ENCODE results near the gene ANKK1.

Gene ANKK1

DNA sequence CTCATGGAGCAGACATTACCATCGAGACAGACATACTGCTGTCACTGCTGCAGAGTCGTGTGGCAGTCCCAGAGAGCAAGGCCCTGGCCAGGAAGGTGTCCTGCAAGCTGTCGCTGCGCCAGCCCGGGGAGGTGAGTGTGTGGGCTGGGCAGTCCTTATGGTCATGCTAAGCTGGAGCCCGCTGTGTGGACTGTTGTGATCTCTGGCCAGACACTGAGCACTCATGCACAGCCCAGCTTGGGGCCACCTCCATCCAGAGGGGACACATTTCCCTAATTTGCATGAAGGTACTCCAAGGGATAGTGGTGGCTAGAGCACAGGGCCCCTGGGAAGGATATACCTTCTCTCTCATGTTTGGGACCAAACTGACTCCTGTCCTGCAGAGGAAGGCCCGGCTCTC is 9.6 kb downstream of the ANKK1 start:
- H3K27me3 ChIP-seq (ENCODE audit: control insufficient read depth, insufficient read depth, low read length) = 0 out of 2 replicates have a peak, but pooled peaks cover 4% of the 10 kb centered on the region
- no peaks in the 10 kb centered on the region for H3K36me3 ChIP-seq (ENCODE audit: control insufficient read depth, insufficient read depth, low read length)
- H3K27ac ChIP-seq (ENCODE audit: low read depth, low read length) = no peak overlapping the region
- H3K4me3 ChIP-seq (ENCODE audit: low read depth, low read length) = no peak overlapping the region
- no peaks in the 10 kb centered on the region for H3K4me1 ChIP-seq (ENCODE audit: control insufficient read depth, insufficient read depth, low read length)
- H3K9me3 ChIP-seq (ENCODE audit: control insufficient read depth, insufficient read depth, low read depth, low read length) = no peaks in the 10 kb centered on the region
- H3K9ac ChIP-seq (ENCODE audit: low read length) = no peak overlapping the region

DNA sequence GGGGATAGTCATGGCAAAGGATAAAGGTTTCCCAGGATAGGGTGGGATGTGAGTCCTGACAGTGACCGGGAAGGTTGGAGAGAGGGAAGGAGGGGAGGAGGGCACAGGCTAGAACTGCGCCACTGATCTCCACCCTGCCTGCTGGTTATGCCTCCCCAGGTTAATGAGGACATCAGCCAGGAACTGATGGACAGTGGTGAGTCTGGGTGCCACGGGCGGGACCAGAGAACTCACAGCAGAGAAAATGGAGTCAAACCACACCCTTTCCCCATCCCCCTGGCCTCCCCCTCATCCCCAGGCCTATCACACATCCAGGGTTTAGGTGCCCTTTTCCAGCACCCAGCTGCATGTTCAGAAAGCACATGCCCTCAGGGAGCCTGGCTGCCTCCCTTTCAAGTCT is 10.2 kb downstream of the ANKK1 start:
- H3K9ac ChIP-seq (ENCODE audit: low read length) = no peak overlapping the region
- peaks cover 8% of the 10 kb centered on the region; the same call in 1 of the 2 replicates for H3K27me3 ChIP-seq (ENCODE audit: control insufficient read depth, insufficient read depth, low read length)
- H3K27ac ChIP-seq (ENCODE audit: low read depth, low read length) = no peak overlapping the region
- H3K36me3 ChIP-seq (ENCODE audit: control insufficient read depth, insufficient read depth, low read length) = no peaks in the 10 kb centered on the region
- H3K4me3 ChIP-seq (ENCODE audit: low read depth, low read length) = no peak overlapping the region
- H3K9me3 ChIP-seq (ENCODE audit: control insufficient read depth, insufficient read depth, low read depth, low read length) = no peaks in the 10 kb centered on the region
- H3K4me1 ChIP-seq (ENCODE audit: control insufficient read depth, insufficient read depth, low read length) = no peaks in the 10 kb centered on the region

DNA sequence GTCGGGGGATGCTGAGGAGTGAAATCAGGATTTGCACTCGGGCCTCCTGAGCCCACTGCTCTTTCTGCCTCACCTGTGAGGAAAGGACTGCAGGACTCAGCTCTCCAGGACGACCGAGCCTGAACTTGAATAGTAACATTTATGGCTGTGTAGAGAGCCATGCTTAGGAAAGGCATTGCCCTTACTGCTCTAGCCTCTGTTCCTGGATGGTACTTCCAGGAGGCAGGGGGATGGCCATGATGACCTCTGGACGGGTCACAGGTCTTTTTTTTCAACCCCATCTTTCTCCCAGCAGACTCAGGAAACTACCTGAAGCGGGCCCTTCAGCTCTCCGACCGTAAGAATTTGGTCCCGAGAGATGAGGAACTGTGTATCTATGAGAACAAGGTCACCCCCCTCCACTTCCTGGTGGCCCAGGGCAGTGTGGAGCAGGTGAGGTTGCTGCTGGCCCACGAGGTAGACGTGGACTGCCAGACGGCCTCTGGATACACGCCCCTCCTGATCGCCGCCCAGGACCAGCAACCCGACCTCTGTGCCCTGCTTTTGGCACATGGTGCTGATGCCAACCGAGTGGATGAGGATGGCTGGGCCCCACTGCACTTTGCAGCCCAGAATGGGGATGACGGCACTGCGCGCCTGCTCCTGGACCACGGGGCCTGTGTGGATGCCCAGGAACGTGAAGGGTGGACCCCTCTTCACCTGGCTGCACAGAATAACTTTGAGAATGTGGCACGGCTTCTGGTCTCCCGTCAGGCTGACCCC is 11.3 kb downstream of the ANKK1 start:
- Histone ChIP-seq H3K4me3 (ENCODE audit: low read depth, low read length) (no peak overlapping the region), H3K9me3 (ENCODE audit: control insufficient read depth, insufficient read depth, low read depth, low read length) (no peaks in the 10 kb centered on the region), H3K27ac (ENCODE audit: low read depth, low read length) (no peak overlapping the region), H3K4me1 (ENCODE audit: control insufficient read depth, insufficient read depth, low read length) (no peaks in the 10 kb centered on the region), H3K9ac (ENCODE audit: low read length) (no peak overlapping the region), H3K27me3 (ENCODE audit: control insufficient read depth, insufficient read depth, low read length) (peaks cover 9% of the 10 kb centered on the region), H3K36me3 (ENCODE audit: control insufficient read depth, insufficient read depth, low read length) (no peaks in the 10 kb centered on the region)

DNA sequence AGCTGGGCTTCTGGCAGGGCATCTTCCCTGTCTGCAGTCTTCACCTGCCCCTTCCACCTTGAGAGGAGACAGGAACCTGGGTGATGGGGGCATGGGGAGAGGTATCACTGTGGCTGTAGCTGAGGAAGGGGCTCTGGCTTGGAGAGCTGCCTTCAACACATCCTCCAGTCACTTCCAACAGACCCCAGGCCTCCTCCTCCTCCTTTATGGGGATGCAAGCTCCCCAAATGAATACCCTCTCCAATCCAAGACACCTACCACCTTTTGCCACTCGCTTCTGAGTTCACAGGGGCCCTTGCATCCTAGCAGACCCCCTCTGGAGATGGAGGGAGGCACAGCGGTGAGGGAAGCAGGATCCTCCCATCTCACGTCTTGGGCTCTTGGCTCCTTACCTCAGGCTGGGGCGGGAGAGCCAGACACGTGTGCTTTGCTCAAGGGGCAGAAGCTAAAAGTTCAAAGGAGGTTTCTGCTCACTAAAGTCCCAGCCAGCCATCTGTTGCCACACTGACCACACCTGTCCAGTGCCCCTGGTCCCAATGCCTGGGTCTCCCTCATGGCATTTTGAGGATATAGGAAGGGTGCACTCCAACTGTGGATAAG is 13.2 kb downstream of the ANKK1 start:
- Histone ChIP-seq H3K27me3 (ENCODE audit: control insufficient read depth, insufficient read depth, low read length) (peaks cover 11% of the 10 kb centered on the region), H3K27ac (ENCODE audit: low read depth, low read length) (no peak overlapping the region)

DNA sequence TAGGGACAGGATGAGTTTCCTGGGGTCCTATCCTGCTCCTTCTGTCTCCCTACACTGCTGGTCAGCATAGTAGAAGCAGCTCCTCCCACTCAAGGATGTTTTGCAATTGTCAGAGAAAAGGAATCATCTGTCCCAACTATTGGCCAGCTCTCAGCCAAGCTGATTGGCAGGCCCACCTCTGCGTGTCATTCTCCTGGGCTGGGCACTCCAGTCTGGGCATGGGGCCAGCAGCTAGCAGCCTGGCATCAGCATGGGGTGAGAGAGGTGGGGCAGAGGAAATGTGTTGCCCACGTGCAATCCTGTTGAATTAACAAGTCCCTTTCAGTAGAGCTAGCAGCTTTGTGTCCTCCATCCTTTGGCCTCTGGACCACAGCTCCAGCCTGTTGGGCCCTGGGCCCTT is 14.1 kb downstream of the ANKK1 start:
- Histone ChIP-seq H3K27me3 (ENCODE audit: control insufficient read depth, insufficient read depth, low read length) (peaks cover 11% of the 10 kb centered on the region), H3K27ac (ENCODE audit: low read depth, low read length) (no peak overlapping the region), H3K4me3 (ENCODE audit: low read depth, low read length) (no peak overlapping the region), H3K9me3 (ENCODE audit: control insufficient read depth, insufficient read depth, low read depth, low read length) (no peaks in the 10 kb centered on the region), H3K9ac (ENCODE audit: low read length) (no peak overlapping the region), H3K36me3 (ENCODE audit: control insufficient read depth, insufficient read depth, low read length) (no peaks in the 10 kb centered on the region), H3K4me1 (ENCODE audit: control insufficient read depth, insufficient read depth, low read length) (no peaks in the 10 kb centered on the region; the same call in 1 of the 2 replicates)

More for the DNA sequence above, 13.2 kb downstream of the ANKK1 start:
- Histone ChIP-seq H3K9ac (ENCODE audit: low read length) (no peak overlapping the region), H3K4me1 (ENCODE audit: control insufficient read depth, insufficient read depth, low read length) (no peaks in the 10 kb centered on the region), H3K36me3 (ENCODE audit: control insufficient read depth, insufficient read depth, low read length) (no peaks in the 10 kb centered on the region), H3K9me3 (ENCODE audit: control insufficient read depth, insufficient read depth, low read depth, low read length) (no peaks in the 10 kb centered on the region), H3K4me3 (ENCODE audit: low read depth, low read length) (no peak overlapping the region)

DNA sequence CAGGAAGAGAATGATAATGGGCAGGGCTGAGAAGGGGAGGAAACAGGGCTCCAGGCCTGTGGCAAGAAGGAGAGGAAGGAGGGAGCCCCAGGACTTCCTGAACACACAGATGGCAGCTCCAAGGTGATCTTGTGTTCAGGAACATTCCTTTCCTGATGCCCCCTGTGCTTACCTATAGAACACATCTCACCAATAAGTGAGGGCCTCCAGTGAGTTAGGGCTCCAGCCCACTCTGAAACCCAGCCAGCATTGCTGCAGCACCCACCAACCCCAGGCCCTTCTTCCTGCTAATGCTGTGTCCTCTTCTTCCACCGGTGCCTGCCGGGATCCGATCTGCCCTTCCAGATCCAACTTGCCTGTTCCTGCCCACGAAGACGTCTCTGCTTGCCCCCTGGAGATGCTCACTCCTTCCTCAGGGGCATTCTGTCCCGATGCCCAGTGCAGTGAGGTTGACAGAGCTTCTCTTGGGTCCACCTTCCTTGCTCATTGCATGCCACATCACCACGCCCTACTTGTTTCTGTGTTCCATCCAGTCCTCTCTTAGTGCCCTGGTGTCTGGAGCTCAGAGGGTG is 17.4 kb downstream of the ANKK1 start:
- Histone ChIP-seq H3K4me3 (ENCODE audit: low read depth, low read length) (no peak overlapping the region), H3K27me3 (ENCODE audit: control insufficient read depth, insufficient read depth, low read length) (peaks cover 11% of the 10 kb centered on the region), H3K4me1 (ENCODE audit: control insufficient read depth, insufficient read depth, low read length) (no peaks in the 10 kb centered on the region; the same call in 1 of the 2 replicates), H3K36me3 (ENCODE audit: control insufficient read depth, insufficient read depth, low read length) (no peaks in the 10 kb centered on the region), H3K27ac (ENCODE audit: low read depth, low read length) (no peak overlapping the region), H3K9ac (ENCODE audit: low read length) (no peak overlapping the region), H3K9me3 (ENCODE audit: control insufficient read depth, insufficient read depth, low read depth, low read length) (no peaks in the 10 kb centered on the region)

DNA sequence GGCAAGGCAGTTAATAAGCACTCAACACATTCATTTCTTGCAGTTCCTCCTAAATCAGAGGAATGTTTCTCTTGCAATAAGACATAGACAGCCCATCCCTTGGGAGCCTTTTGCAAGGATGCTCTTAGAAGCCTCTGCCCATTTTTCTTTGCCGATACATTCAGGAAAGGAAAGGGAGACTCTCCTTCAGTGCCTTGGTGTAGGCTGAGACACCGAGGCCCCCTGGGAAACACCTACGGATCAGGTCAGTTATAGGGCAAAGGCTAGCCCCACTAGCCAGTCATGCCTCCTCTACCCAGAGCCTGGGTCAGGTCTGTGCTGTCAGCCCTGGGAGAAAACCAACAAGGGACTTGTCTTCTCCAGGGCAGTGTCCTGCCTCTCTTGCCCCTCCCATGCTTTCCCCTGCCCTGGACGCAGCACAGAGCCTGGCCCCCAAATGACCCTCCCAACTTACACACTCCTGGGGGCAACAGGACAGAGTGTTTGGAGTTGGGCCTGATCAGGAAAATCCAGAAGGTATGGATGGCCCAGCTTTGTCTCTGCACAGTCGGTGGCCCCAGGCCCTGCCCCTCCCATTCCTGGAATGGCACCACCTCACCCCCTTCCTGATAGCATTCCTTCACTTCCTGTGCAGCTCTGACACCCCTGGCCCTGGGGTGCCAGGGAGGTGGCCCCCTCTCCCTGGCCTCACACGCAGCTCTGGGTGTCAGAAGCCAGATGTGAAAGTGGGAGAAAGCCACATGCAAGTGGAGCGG is 18.3 kb downstream of the ANKK1 start:
- Histone ChIP-seq H3K9me3 (ENCODE audit: control insufficient read depth, insufficient read depth, low read depth, low read length) (no peaks in the 10 kb centered on the region), H3K4me1 (ENCODE audit: control insufficient read depth, insufficient read depth, low read length) (no peaks in the 10 kb centered on the region; the same call in 1 of the 2 replicates), H3K4me3 (ENCODE audit: low read depth, low read length) (no peak overlapping the region), H3K36me3 (ENCODE audit: control insufficient read depth, insufficient read depth, low read length) (no peaks in the 10 kb centered on the region), H3K27me3 (ENCODE audit: control insufficient read depth, insufficient read depth, low read length) (peaks cover 11% of the 10 kb centered on the region), H3K27ac (ENCODE audit: low read depth, low read length) (no peak overlapping the region), H3K9ac (ENCODE audit: low read length) (no peak overlapping the region)

DNA sequence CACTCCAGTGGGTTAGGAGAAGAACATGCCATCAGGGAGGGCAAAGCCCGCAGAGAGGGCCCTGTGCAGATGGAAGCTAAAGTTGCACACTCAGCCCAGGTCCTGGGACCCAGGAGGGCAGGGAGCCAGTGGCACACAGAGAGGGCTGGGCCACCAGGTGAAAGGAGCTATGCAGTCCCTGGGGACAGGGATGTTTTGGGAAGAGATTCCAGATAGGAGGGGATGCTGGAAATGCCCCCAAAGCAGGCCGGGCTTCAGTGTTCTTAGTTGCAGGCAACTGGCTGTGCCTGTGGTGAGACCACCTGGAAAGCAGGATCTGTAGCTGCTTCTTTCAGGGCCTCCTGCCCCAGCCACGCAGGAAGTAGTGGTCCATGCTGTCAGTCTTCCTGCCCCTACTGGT is 19.6 kb downstream of the ANKK1 start:
- no peak overlapping the region for H3K4me3 ChIP-seq (ENCODE audit: low read depth, low read length)
- H3K27ac ChIP-seq (ENCODE audit: low read depth, low read length) = no peak overlapping the region
- H3K36me3 ChIP-seq (ENCODE audit: control insufficient read depth, insufficient read depth, low read length) = no peaks in the 10 kb centered on the region
- H3K27me3 ChIP-seq (ENCODE audit: control insufficient read depth, insufficient read depth, low read length) = peaks cover 11% of the 10 kb centered on the region
- H3K9me3 ChIP-seq (ENCODE audit: control insufficient read depth, insufficient read depth, low read depth, low read length) = no peaks in the 10 kb centered on the region
- H3K9ac ChIP-seq (ENCODE audit: low read length) = no peak overlapping the region
- no peaks in the 10 kb centered on the region; the same call in 1 of the 2 replicates for H3K4me1 ChIP-seq (ENCODE audit: control insufficient read depth, insufficient read depth, low read length)

DNA sequence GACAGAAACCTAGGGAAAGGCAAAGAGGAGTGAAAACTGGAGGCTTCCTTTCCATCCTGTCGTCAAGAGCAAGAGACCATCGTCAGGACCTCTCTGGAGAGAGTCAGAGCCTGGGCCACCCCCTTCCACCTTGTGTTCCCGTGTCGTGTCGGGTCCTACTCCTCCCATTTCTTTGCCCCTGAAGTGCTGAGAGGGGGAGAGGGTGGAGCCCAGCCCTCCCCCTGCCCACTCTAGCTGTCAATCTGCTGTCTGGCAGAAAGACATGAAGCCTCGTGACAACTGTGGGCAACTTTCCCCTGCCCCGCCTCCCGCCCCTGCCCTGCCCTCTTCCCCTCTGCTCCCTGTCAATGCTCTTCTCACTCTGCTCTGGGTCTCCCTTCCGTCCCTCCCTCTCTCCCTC is 20.6 kb downstream of the ANKK1 start:
- Histone ChIP-seq H3K27ac (ENCODE audit: low read depth, low read length) (no peak overlapping the region), H3K9ac (ENCODE audit: low read length) (no peak overlapping the region), H3K27me3 (ENCODE audit: control insufficient read depth, insufficient read depth, low read length) (peaks cover 5% of the 10 kb centered on the region), H3K4me3 (ENCODE audit: low read depth, low read length) (no peak overlapping the region), H3K9me3 (ENCODE audit: control insufficient read depth, insufficient read depth, low read depth, low read length) (no peaks in the 10 kb centered on the region), H3K4me1 (ENCODE audit: control insufficient read depth, insufficient read depth, low read length) (no peaks in the 10 kb centered on the region; the same call in 1 of the 2 replicates), H3K36me3 (ENCODE audit: control insufficient read depth, insufficient read depth, low read length) (no peaks in the 10 kb centered on the region)

DNA sequence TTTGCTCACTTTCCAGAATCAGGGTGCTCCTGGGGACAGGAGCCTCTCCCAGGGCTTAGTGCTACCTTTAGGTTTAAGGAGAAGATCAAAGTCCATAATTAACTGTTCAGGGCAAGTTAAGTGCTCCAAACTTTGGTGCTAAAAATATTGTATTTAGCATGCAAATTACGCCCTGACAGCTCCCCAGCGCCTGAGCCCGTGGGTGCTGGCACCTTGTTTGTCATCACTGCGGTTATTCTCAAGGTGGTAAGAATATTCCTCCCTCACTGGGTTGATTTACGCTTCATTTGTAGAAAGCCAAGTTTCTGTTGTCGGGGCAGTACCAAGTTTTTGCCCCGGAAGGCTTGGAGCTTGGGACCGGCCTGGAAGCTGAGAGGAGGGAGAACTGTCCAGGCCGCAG is 21.3 kb downstream of the ANKK1 start:
- H3K9ac ChIP-seq (ENCODE audit: low read length) = no peak overlapping the region
- no peaks in the 10 kb centered on the region; the same call in 1 of the 2 replicates for H3K4me1 ChIP-seq (ENCODE audit: control insufficient read depth, insufficient read depth, low read length)
- no peak overlapping the region for H3K4me3 ChIP-seq (ENCODE audit: low read depth, low read length)
- no peaks in the 10 kb centered on the region for H3K9me3 ChIP-seq (ENCODE audit: control insufficient read depth, insufficient read depth, low read depth, low read length)
- H3K36me3 ChIP-seq (ENCODE audit: control insufficient read depth, insufficient read depth, low read length) = no peaks in the 10 kb centered on the region
- H3K27ac ChIP-seq (ENCODE audit: low read depth, low read length) = no peak overlapping the region
- H3K27me3 ChIP-seq (ENCODE audit: control insufficient read depth, insufficient read depth, low read length) = peaks cover 2% of the 10 kb centered on the region

Measured in HUES6 (cell line).